OCI-LY1 (cell line): ENCODE data around the gene TMOD3.

Experiments used
- CTCF ChIP-seq: fragments of 200-600 bp; sonication (generic), shearing (Covaris generic); IDR thresholded peaks from 2 replicates; pipeline ENCODE4 v1.5.1; 2017; ENCODE audit warnings: mild to moderate bottlenecking, antibody characterized with exemption, low read length, moderate library complexity, mixed read lengths
- EZH2 ChIP-seq: fragments of 200-600 bp; sonication (generic), shearing (Covaris generic); IDR thresholded peaks from 2 replicates; pipeline ENCODE4 v1.8.0; 2017; ENCODE audit warnings: borderline replicate concordance, mixed run types, mild to moderate bottlenecking, antibody characterized with exemption, low read length, moderate library complexity, mixed read lengths

- TF ChIP-seq CTCF (no peak), EZH2 (no peak)
Measured at GRCh38 chr15:51799282-51800252, 29.9 kb upstream of the TMOD3 start.
